HG03469 (cell line): ENCODE results near the gene UGP2.

ENCODE experiments used
- ATAC-seq: cut with Tn5 transposase; IDR thresholded peaks from one replicate; pipeline ENCODE4 v1.9.1; 2021; ENCODE audit warnings: mild to moderate bottlenecking, moderate library complexity, moderate number of reproducible peaks; ENCODE audit not compliant: unreplicated experiment

Gene UGP2

GRCh38 chr2:63863707-63864106, 22.0 kb downstream of the UGP2 start:
- ATAC-seq = no peak

DNA sequence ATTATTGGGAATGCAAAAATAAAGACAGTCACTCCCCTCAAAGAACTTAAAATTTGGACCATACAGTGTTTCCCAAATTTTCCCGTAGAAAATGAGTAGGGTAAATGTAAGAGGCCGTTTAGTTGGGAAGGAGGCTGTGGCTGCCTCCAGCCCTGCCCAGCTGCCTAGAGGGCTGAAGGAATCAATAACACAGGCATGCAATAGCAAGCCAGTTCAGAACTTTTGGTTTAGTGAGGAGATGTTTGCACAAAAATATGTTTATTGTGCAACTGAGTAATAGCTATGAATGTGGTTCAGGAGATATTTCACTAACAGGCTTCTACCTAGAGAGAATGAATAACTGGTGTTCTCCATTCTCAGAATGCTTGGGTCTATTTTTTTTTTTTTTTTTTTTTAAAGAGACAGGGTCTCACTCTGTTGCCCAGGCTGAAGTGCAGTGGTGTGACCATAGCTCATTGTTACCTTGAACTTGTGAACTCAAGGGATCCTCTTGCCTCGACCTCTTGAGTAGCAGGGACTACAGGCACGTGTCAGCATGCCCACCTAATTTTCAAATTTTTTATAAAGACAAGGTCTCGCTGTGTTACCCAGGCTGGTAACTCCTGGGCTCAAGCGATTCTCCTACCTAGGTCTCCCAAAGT, 23.6 kb downstream of the UGP2 start:
- no peak for ATAC-seq

DNA sequence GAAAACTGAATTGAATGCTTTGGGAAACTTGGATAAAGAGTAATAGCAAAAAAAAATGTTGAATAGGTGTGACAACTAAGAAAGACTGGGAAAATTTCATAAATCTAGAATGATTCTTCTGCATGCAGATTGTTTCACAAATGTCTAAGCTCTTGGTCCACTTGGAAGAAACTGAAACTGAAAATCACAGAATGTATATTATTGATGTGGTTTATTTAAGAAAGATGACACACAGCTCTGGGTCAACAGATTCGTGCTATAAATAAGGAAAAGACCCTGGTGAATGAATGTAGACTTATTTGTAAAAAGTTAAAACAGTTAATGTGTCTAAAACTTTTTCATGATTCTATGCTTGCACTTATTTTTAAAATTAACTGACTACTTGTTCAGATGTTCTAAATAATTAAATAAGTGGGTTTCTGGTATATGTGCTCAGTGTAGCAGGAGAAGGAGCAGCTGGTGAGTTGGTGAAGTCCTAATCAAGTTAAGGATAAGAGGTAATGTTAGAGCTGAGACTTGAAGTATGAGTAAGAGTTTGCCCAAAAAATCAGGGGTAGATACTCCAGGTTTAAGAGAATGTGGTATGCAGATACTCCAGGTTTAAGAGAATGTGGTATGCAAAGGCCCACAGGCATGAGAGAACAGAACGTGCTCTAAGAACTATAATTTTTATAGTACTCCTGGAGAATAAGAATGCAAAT, 24.5 kb downstream of the UGP2 start:
- ATAC-seq = no peak

GRCh38 chr2:63870679-63871078, 29.0 kb downstream of the UGP2 start:
- no peak for ATAC-seq

DNA sequence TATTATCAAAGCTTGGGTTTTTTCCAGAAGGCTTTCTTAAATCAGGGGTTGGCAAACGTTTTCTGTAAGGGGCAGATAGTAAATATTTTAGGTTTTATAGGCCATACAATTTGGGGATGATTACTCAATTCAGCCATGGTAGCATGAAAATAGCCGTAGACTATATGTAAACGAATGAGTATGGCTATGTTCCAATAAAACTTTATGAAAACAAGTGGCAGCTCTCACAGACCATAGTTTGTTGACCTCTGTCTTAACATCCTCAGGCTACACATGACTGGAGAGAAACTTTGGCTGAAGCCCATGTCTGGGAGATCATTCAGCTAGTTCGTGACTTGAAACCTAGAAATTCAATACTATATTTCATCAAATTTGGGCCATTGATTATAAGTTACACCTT, 30.2 kb downstream of the UGP2 start:
- ATAC-seq = no peak

DNA sequence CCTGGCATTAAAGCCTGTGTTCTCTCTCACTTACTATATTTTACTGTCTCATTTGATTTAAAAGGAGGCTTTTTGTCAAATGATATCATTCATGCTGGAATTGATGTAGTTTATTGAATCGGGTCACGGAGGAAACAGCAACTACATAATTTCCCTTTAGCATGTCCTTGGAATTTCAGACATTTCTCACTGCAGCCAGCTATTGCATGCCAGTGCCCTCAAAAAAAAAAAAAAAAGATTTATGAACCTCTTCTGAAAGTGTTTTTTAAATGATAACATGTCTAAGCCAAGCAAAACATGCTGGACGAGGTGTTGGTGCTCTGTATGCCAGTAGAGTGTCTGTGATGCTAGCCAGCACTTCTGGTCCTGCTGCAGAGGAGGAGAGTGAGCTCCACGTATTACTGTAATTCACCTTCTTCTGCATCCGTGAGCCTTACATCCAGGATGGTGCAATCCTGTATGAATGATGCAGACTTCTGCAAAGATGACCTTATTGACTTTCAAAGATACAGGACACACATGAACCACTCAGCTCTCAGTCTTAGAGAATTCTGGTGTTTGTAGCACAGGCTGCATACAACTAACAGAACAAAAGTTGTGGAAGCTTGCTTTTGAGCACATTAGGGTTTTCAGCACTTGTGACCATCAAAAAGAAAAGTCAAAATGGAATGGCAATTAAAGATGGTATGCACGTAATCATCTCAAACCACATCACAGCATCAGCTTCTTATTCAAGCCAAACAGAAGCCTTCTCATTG, 31.1 kb downstream of the UGP2 start:
- no peak for ATAC-seq

DNA sequence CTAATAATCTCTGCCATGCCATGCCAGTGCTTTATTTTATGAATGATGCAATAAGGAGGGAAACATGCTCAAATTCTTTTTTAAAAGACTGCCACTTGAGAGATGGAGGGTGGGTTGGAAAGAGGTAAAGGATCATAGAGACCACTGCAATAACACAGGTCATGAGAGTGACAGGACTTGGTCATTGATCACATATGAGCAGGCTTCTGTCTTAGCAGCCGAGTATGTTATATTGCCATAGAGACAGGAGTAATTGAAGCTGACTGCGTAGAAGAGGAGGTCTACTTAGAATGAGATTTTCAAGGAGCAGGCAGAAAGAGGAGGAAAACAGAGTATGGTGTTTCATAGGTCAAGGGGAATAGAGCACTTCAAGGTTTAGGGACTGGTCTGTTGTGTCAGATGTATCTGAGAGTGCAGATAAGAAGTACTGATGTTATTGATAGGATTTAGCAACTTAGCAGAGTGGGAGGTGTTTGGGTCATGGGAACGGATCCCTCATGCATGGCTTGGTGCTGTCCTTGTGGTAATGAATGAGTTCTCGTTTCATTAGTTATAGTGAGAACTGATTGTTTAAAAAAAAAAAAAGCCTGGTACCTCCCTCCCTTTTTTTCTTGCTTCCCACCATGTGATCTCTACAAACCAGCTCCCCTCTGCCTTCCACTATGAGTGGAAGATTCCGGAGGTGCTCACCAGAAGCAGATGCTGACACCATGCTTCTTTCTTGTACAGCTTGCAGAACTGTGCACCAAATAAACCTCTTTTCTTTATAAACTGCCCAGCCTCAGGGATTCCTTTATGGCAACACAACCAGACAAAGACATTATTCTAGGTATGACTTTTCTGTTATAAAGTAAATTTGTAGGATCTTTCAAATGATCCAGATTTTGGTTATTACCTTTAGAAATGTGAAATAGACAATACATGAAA, 32.8 kb downstream of the UGP2 start:
- ATAC-seq = no peak

DNA sequence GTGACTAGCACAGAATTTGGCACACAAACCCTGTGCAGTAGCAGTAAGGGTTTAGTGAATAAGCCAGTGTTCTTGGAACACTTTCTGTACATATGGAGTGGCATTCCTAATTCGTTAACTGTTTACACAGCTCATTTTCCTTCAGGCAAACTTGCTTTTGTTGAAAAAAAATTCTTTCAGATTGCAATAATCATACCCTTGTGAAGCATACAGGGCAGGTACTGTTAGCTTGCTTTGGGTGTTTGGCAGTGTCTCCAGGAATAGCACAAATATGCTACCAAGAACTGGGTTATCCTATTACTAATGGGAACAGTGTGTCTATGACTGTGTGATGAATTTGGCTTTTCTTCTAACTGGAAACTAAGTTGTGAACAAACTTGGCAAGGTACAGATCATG, 33.4 kb downstream of the UGP2 start:
- ATAC-seq = no peak

- no peak for ATAC-seq
These were observed 34.0 kb downstream of the UGP2 start for GRCh38 chr2:63875559-63876245.

- no peak for ATAC-seq
These were observed 34.6 kb downstream of the UGP2 start for GRCh38 chr2:63876311-63876710.

DNA sequence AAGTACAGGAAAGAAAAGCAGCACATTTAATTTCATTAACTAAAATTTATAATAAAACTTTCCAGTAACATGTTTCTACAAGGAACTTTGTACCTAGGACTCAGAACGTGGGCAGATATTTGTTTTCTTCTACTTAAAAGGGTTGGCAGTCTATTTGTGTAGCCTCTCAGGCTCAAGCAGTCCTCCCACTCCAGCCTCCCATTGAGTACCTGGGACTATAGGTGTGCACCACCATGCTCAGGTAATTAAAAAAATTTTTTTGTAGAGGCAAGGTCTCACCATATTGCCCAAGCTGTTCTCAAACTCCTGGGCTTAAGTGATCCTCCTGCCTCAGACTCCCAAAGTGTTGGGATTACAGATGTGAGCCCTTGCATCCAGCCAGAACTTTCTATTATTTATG, 36.8 kb downstream of the UGP2 start:
- no peak for ATAC-seq

DNA sequence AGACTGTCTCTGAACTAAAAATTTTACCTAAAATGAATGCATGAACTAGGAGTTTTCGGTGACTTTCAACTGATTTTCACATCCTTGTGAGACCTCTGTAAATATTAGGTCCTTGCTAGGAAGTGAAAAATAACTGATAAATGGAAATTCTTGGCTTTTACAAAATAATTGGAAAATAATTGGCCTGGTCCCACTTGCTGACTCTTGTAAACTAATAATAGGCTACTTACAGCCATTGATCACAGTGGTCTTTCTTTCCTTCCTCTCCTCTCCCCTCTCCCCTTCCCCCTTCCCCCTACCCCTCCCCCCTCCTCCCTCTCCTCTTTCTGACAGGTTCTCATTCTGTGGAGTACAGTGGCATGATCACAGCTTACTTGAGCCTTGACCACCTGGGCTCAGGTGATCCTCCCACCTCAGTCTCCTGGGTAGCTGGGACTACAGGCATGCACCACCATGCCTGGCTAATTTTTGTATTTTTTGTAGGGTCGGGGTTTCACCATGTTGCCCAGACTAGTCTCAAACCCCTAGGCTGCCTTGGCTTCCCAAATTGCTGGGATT, 38.3 kb downstream of the UGP2 start:
- ATAC-seq = no peak

DNA sequence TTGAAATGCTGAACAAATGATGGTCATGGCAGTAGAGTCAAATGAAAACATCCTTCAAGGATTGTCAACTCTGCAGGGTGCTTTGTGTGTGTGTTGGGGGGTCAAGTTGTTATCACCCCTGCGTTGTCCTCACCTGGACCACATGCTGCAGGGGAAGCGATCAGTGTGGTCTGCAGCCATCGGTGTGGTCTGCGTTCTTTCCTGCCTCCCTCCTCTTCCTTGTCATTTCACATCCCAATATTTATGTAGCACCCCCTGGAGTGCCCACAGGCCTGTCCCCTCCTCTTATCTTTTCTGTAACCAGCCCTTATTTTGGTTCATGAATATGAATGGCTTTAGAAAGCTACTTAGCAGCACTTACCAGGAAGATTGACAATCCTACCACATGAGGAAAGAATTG, 38.9 kb downstream of the UGP2 start:
- no peak for ATAC-seq

DNA sequence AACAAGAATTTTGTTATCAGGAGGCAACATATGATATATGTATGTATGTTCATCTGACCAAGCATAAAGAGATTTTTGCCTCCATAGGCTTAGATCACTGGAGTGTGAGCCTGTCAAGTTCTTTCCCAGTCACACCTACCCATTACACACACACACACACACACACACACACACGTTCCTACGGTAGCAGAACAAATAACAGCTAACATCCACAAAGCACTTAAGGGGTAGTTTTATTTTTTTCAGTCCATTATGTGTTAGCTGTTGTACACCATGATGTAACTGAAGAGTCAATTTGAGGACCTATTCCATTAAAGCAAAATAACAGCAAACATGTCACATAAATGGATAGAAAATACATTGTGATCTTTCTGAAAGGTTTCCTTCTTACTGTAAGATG, 39.5 kb downstream of the UGP2 start:
- no peak for ATAC-seq

DNA sequence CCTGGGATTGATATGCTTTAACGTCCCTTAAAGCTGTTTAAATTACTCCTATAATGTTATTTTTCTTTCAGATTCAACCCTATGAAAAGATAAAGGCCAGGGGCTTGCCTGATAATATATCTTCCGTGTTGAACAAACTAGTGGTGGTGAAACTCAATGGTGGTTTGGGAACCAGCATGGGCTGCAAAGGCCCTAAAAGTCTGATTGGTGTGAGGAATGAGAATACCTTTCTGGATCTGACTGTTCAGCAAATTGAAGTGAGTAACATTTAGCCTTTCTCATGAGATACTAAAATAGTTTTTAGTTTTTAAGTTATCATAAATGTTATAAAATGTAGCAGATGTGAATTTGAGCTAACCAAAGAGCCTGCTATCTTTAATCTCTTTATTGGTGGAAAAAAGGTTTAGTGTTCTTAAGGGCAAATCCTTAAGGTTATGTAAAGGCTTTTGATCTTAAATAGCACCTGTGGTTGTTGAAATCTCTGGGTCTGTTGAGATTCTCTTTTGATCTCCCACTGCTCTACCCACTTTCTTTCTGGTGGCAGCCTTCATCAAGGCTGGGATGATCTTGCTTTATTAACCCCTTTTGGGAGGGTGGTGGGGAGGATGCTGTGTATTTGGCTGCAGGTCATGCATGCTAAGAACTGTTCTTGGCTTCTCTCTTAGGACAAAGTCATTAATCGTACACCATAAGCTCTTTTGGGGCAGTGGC, 40.9 kb downstream of the UGP2 start:
- no peak for ATAC-seq

DNA sequence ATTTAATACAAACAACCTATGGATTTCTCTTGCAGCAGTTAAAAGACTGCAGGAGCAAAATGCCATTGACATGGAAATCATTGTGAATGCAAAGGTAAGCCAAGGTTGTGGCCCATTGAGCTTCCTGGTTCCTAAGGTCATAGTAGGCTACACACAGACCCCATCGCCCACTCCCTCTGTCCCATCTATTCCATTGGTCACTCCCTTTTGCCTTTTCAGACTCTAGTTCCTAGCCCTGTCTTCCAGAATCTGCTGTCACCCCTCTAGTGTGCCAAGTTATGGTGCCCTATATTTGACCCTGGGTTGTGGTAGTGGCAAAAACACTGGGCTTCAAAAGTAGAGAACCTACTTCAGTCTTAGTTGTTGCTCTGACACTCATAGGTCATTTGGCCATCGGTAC, 44.7 kb downstream of the UGP2 start:
- ATAC-seq = no peak

GRCh38 chr2:63888053-63888452, 46.4 kb downstream of the UGP2 start:
- no peak for ATAC-seq

GRCh38 chr2:63888490-63889402, 47.0 kb downstream of the UGP2 start:
- ATAC-seq = no peak
